Spleen (tissue), 11 donors: ENCODE results near the gene TAS2R46. TPM values are rescaled to one million over a fixed set of nuclear protein-coding genes. Genes with fewer than 3 reads are reported as not detected.
"Not testable (repeated sequence)": the region's sequence is repeated elsewhere in the genome, so short reads cannot be mapped to it uniquely, and the experiment has no call there.

Source experiments
- DNase-seq: peaks from one replicate; pipeline ENCODE4 v3.0.0-alpha.2; 2020
- H3K27ac ChIP-seq, 8 donors: fragments of 200-600 bp; sonication (generic) in 7 of 8; 1 replicate in 4 of 8; 2 replicates in 4 of 8; pipeline versions ENCODE4 v1.5.0 to v1.8.0; 2016 to 2021; ENCODE audit warnings: inconsistent platforms in 4 of 8, mild to moderate bottlenecking in 4 of 8, moderate library complexity in 1 of 8
- H3K27me3 ChIP-seq, 7 donors: fragments of 200-600 bp; sonication (generic) in 6 of 7; replicated peaks in 1 of 7; 1 replicate in 4 of 7; 2 replicates in 3 of 7; pipeline versions ENCODE4 v1.5.0 to v1.8.0; 2016 to 2021; ENCODE audit warnings: inconsistent platforms in 3 of 7, mild to moderate bottlenecking in 1 of 7
- H3K36me3 ChIP-seq, 6 donors: fragments of 200-600 bp; sonication (generic) in 5 of 6; 1 replicate in 4 of 6; 2 replicates in 2 of 6; pipeline versions ENCODE4 v1.5.0 to v1.8.0; 2016 to 2021; ENCODE audit warnings: inconsistent platforms in 2 of 6
- H3K4me1 ChIP-seq, 6 donors: fragments of 200-600 bp; sonication (generic) in 5 of 6; 1 replicate in 3 of 6; 2 replicates in 3 of 6; pipeline versions ENCODE4 v1.5.0 to v1.8.0; 2016 to 2021; ENCODE audit warnings: inconsistent platforms in 3 of 6
- H3K4me3 ChIP-seq, 8 donors: fragments of 200-600 bp; sonication (generic) in 7 of 8; 1 replicate in 4 of 8; 2 replicates in 4 of 8; pipeline versions ENCODE4 v1.5.0 to v1.8.0; 2016 to 2021; ENCODE audit warnings: inconsistent platforms in 4 of 8, mild to moderate bottlenecking in 4 of 8, moderate library complexity in 2 of 8
- H3K9me3 ChIP-seq, 8 donors: fragments of 200-600 bp; sonication (generic) in 7 of 8; 1 replicate in 4 of 8; 2 replicates in 4 of 8; pipeline versions ENCODE4 v1.5.0 to v1.8.0; 2016 to 2021; ENCODE audit warnings: inconsistent platforms in 4 of 8
- POLR2A ChIP-seq, 3 donors: fragments of 450-650 bp; IDR thresholded peaks; one replicate each; pipeline ENCODE4 v1.5.1; 2017; ENCODE audit warnings: antibody characterized with exemption in 3 of 3, mild to moderate bottlenecking in 1 of 3
- POLR2AphosphoS5 ChIP-seq, 3 donors: sonication (generic); formaldehyde crosslinking; IDR thresholded peaks; one replicate each; pipeline ENCODE4 v1.5.1; 2017; ENCODE audit warnings: antibody characterized with exemption in 3 of 3
- WGBS, 5 donors: extraction: QIAGEN DNeasy Blood & Tissue Kit in 3 of 5; methylation state at CpG; one replicate each; pipeline versions ENCODE4 v1.1.5 to v1.1.7; 2013 to 2018; 5-methylcytosine and 5-hydroxymethylcytosine counted together
- intact Hi-C: fragments of 100-400 bp; cut with DNase I; formaldehyde crosslinking; loops from one replicate; pipeline ENCODE4 v1.15.0; 2023; ENCODE audit warnings: low total_unique reads
- polyA plus RNA-seq, 3 donors: library from polyadenylated mRNA; stranded (reverse); fragments of 200-250 nt; gene quantifications; one replicate each; pipeline ENCODE4 v1.2.1, GENCODE V29; 2013
- total RNA-seq, 7 donors: library from RNA; depleted of rRNA in 3 of 7; stranded (reverse); fragments of >200 nt in 3 of 7; fragmentation: NEBNext Ultra II Directional in 4 of 7; extraction: Animal tissue kit (Norgen Biotek cat#: 25700) in 4 of 7; gene quantifications; one replicate each; pipeline versions ENCODE4 v1.1.0 to v1.2.1, GENCODE V29; 2016 to 2021
- TF ChIP-seq, protein P1 (sequence below), 11 experiments: fragments of 200-600 bp in 7 of 11; fragments of 450-650 bp in 4 of 11; sonication (generic) in 4 of 11; IDR thresholded peaks in 8 of 11; conservative IDR thresholded peaks in 3 of 11; 1 replicate in 7 of 11; 2 replicates in 4 of 11; pipeline versions ENCODE4 v1.4.0 to v1.8.0; 2016 to 2021; ENCODE audit warnings: antibody characterized with exemption in 11 of 11, inconsistent platforms in 4 of 11, mild to moderate bottlenecking in 1 of 11
- donor health status: healthy with polysubstance abuse.
- donor health status: DM: no; HTN: no; CAD: no; lungs with moderate emphysema.
- donor health status: DM: no; HTN: no; CAD: no.
- donor health status: Bipolar disorder and iron deficiency.
- donor health status: healthy.
- donor health status: DM: no; HTN: no; CAD: no.
- donor health status: DM: yes; HTN: yes; CAD: no.

Gene TAS2R46
- total and polyA plus RNA-seq, 10 donors = 2.9 to 8.8 (median 4.9) TPM; not detected in 3

DNA sequence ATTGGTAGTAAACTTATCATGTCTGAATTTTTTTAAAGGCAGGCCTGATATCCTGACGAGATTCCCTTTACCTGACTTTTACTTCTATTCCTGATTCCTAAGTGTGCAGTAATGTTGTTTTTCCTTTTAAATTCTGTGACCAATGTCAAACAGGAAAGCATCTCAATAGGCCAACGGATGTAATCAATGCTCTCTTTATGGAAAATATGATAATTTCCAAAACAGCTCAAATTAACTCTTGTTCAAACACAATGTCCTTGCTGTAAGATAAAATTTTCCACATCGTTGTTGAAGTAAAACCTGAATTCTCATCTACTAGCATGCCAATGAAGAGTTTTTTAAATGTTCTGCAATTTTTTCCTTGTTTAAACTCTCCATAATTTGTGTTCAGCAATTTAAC lies 22.9 kb downstream of the TAS2R46 start:
- Histone ChIP-seq H3K4me3 (no peak overlapping the region), H3K36me3 (peaks cover 0 to 29% (median 0%) of the 10 kb centered on the region in 6 donors), H3K27ac (no peak overlapping the region), H3K27me3 (no peaks in the 10 kb centered on the region), H3K4me1 (no peaks in the 10 kb centered on the region), H3K9me3 (no peaks in the 10 kb centered on the region)
- WGBS, 5 donors = 51 to 88% (median 68%) methylated on average over 3 of the region's 3 CpGs
- no peak for TF ChIP-seq POLR2A (IDR thresholded peaks at IDR 0.05)
- TF ChIP-seq, protein P1, sequence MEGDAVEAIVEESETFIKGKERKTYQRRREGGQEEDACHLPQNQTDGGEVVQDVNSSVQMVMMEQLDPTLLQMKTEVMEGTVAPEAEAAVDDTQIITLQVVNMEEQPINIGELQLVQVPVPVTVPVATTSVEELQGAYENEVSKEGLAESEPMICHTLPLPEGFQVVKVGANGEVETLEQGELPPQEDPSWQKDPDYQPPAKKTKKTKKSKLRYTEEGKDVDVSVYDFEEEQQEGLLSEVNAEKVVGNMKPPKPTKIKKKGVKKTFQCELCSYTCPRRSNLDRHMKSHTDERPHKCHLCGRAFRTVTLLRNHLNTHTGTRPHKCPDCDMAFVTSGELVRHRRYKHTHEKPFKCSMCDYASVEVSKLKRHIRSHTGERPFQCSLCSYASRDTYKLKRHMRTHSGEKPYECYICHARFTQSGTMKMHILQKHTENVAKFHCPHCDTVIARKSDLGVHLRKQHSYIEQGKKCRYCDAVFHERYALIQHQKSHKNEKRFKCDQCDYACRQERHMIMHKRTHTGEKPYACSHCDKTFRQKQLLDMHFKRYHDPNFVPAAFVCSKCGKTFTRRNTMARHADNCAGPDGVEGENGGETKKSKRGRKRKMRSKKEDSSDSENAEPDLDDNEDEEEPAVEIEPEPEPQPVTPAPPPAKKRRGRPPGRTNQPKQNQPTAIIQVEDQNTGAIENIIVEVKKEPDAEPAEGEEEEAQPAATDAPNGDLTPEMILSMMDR (IDR thresholded peaks at IDR 0.05 in 8 of 11, conservative IDR thresholded peaks at IDR 0.05 in 3 of 11) = no peak
- TF ChIP-seq POLR2AphosphoS5 (IDR thresholded peaks at IDR 0.05) = no peak
- DNase-seq = no peak
- intact Hi-C loops = no loop called here

DNA sequence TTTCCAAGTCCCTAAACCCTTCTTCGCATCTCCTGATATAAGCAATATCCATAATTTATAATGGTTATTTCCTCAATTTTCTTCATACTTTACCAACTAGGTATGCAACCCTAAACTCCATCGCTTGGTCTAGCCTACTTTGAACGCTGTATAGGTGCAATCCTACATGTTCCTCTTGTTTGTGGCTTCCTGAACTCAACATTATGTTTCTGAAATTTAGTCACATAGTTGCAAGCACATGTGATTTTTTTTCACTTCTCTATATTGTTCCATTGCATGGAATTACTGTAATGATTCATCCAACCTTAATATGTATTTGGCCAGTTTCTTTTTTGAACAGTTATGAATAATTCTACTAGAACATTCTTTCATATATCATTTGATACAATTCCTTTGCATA lies 28.1 kb downstream of the TAS2R46 start:
- H3K27me3 ChIP-seq, intact Hi-C loops, H3K9me3 ChIP-seq, H3K4me1 ChIP-seq, DNase-seq, H3K27ac ChIP-seq, H3K4me3 ChIP-seq: not testable (repeated sequence)
- peaks cover 0 to 30% (median 1%) of the 10 kb centered on the region in 6 donors for H3K36me3 ChIP-seq
- WGBS, 5 donors = 83 to 100% (median 97%) methylated on average over 1 of the region's 3 CpGs; no CpG with 5 or more reads in 1 of the 5 donors

DNA sequence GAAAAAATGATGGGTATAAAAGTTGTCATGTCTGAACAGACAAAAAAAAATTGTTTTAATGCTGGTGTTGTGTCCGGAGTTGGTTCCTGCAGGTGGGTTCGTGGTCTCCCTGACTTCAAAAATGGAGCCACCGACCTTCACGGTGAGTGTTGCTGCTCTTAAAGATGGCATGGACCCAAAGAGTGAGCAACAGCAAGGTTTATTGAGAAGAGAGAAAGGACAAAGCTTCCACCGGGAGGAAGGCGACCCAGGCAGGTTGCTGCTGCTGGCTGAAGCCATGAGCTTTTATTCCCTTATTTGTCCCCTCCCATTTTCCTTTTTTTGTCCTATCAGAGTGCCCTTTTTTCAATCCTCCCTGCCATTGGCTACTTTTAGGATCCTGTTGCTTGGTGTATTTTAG lies 30.8 kb downstream of the TAS2R46 start, which contains the start of gene TAS2R31:
Gene TAS2R31 (minus strand): TSS at position 101 of the 400 bp plus-strand sequence. CDS start 72 bp downstream, at position 29.
- TF ChIP-seq, protein P1 (IDR thresholded peaks at IDR 0.05 in 8 of 11, conservative IDR thresholded peaks at IDR 0.05 in 3 of 11) = no peak
- TF ChIP-seq POLR2A (IDR thresholded peaks at IDR 0.05) = no peak
- no peak for TF ChIP-seq POLR2AphosphoS5 (IDR thresholded peaks at IDR 0.05)
- Histone ChIP-seq H3K27me3 (no peaks in the 10 kb centered on the region), H3K27ac (no peak within 1 kb of the TSS), H3K36me3 (peaks cover 0 to 37% (median 5%) of the 10 kb centered on the region in 6 donors), H3K9me3 (peaks cover 0 to under 1% (median 0%) of the 10 kb centered on the region in 8 donors), H3K4me3 (no peak within 1 kb of the TSS), H3K4me1 (no peaks in the 10 kb centered on the region)
- no peak for DNase-seq
- intact Hi-C loops = no loop called here
- WGBS, 5 donors = 90 to 98% (median 97%) methylated on average over 6 of the region's 6 CpGs

DNA sequence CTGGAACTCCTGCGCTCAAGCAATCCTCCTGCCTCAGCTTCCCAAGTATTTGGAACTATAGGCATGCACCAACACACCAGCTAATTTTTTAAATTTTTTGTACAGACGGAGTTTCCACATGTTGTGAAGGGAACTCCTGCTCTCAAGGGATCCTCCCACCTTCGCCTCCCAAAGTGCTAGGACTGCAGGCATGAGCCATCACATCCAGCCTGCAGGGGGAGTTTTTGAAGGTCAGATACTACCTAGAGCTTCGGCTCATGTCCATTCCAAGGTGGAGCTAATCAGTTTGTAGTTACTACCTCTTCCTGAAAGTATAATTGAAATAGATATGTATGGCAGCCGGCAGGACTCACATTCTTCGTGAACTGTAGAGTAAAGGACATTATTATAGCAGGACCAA lies 36.0 kb downstream of the TAS2R46 start:
- WGBS, 5 donors = 93 to 95% (median 95%) methylated on average over 6 of the region's 6 CpGs
- H3K27me3 ChIP-seq = no peaks in the 10 kb centered on the region
- H3K4me3 ChIP-seq = no peak overlapping the region
- intact Hi-C loops = no loop called here
- H3K36me3 ChIP-seq = peaks cover 0 to 27% (median 4%) of the 10 kb centered on the region in 6 donors
- H3K4me1 ChIP-seq = no peaks in the 10 kb centered on the region
- H3K27ac ChIP-seq = no peak overlapping the region
- no peak for DNase-seq
- TF ChIP-seq, protein P1 (IDR thresholded peaks at IDR 0.05 in 8 of 11, conservative IDR thresholded peaks at IDR 0.05 in 3 of 11) = no peak
- TF ChIP-seq POLR2AphosphoS5 (IDR thresholded peaks at IDR 0.05) (no peak), POLR2A (IDR thresholded peaks at IDR 0.05) (no peak)
- H3K9me3 ChIP-seq = peaks cover 0 to 13% (median 0%) of the 10 kb centered on the region in 8 donors

DNA sequence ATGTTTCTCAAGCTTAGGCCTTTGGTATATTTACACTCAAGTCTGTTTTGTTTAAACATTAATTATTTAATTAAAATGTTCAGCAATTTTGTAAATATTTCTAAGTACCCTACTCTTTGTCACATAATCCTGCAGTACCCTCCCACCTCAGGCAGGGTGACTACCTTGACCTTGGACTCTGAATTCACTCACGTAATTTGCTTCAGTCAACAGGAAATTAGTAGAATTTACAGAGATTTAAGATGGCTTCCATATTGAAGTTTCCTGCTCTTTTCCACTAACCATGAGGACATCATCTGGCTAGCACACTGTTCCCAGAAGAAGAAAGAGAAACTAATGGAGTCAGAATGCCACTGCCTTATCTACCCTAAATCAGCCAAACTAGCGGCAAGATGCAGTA lies 38.7 kb downstream of the TAS2R46 start:
- intact Hi-C loops = no loop called here
- no peak for TF ChIP-seq POLR2AphosphoS5 (IDR thresholded peaks at IDR 0.05)
- TF ChIP-seq, protein P1 (IDR thresholded peaks at IDR 0.05 in 8 of 11, conservative IDR thresholded peaks at IDR 0.05 in 3 of 11) = no peak
- no peak for TF ChIP-seq POLR2A (IDR thresholded peaks at IDR 0.05)
- WGBS, 5 donors = 78 to 92% (median 87%) methylated on average over 2 of the region's 2 CpGs

More for the DNA sequence above, 38.7 kb downstream of the TAS2R46 start:
- Histone ChIP-seq H3K27ac (no peak overlapping the region), H3K4me1 (no peaks in the 10 kb centered on the region), H3K27me3 (no peaks in the 10 kb centered on the region), H3K9me3 (peaks cover 0 to 13% (median 0%) of the 10 kb centered on the region in 8 donors), H3K4me3 (no peak overlapping the region), H3K36me3 (peaks cover 0 to 23% (median 4%) of the 10 kb centered on the region in 6 donors)
- DNase-seq = no peak
